ENCODE data around the gene DUSP5.

DNA sequence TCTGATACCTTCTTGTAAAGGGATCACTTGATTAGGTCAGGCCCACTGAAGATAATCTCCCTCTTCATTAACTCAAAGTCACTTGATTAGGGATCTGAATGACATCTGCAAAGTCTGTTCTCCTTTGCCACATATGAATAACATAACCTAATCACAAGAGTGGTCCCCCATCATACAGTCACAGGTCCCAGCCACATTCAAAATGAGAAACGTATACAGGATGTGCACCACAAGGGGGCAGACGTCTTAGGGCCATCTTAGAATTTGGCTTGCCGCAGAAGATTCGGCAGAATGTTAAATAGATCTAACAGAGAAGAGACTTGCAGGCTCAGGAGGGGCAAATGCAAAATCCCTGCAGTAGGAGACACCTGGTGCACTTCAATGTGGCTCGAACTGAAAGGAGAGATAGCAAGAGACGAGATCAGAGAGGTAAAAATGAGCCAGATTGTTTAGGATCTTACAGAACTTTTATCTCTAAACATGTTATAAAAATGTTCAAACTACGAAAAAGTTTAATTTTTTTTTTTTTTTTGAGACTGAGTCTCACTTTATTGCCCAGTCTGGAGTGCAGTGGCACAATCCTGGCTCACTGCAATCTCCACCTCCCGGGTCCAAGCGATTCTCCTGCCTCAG is 59.4 kb downstream of the DUSP5 start:
- no peak for TF ChIP-seq POLR2A (IDR thresholded peaks at IDR 0.05)
- no peak for TF ChIP-seq POLR2AphosphoS5 (IDR thresholded peaks at IDR 0.05)
- TF ChIP-seq, protein P1, sequence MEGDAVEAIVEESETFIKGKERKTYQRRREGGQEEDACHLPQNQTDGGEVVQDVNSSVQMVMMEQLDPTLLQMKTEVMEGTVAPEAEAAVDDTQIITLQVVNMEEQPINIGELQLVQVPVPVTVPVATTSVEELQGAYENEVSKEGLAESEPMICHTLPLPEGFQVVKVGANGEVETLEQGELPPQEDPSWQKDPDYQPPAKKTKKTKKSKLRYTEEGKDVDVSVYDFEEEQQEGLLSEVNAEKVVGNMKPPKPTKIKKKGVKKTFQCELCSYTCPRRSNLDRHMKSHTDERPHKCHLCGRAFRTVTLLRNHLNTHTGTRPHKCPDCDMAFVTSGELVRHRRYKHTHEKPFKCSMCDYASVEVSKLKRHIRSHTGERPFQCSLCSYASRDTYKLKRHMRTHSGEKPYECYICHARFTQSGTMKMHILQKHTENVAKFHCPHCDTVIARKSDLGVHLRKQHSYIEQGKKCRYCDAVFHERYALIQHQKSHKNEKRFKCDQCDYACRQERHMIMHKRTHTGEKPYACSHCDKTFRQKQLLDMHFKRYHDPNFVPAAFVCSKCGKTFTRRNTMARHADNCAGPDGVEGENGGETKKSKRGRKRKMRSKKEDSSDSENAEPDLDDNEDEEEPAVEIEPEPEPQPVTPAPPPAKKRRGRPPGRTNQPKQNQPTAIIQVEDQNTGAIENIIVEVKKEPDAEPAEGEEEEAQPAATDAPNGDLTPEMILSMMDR (IDR thresholded peaks at IDR 0.05): peak in 5 of 6 experiments; percentile 35 to 55 (median 48)
- no peak for TF ChIP-seq EP300 (IDR thresholded peaks at IDR 0.05)

Data from upper lobe of left lung (tissue), 4 donors.